Testis (tissue), 3 donors: ENCODE data around the gene LRRTM4. TPM values are rescaled to one million over a fixed set of nuclear protein-coding genes. Genes with fewer than 3 reads are reported as not detected.

Experiments
- DNase-seq: peaks from one replicate; pipeline ENCODE4 v3.0.0-alpha.2; 2019
- H3K27ac ChIP-seq, 2 donors: fragments of 200-600 bp; sonication (generic); one replicate each; pipeline ENCODE4 v1.5.1; 2019
- H3K27me3 ChIP-seq: fragments of 200-600 bp; sonication (generic); one replicate; pipeline ENCODE4 v1.5.1; 2019
- H3K36me3 ChIP-seq: fragments of 200-600 bp; sonication (generic); one replicate; pipeline ENCODE4 v1.5.1; 2017; ENCODE audit warnings: low read depth; ENCODE audit errors: missing control alignments
- H3K4me1 ChIP-seq: fragments of 200-600 bp; sonication (generic); one replicate; pipeline ENCODE4 v1.5.1; 2019
- H3K4me3 ChIP-seq, 2 donors: fragments of 200-600 bp; sonication (generic); one replicate each; pipeline ENCODE4 v1.5.1; 2017 to 2019
- H3K9me3 ChIP-seq: fragments of 200-600 bp; sonication (generic); one replicate; pipeline ENCODE4 v1.5.1; 2017
- POLR2A ChIP-seq: fragments of 450-650 bp; IDR thresholded peaks from one replicate; pipeline ENCODE4 v1.6.1; 2017; ENCODE audit warnings: antibody characterized with exemption, mild to moderate bottlenecking, moderate library complexity
- WGBS, 2 donors: methylation state at CpG; one replicate each; pipeline ENCODE4 v1.1.5; 2018; 5-methylcytosine and 5-hydroxymethylcytosine counted together
- intact Hi-C: fragments of 100-400 bp; cut with DNase I; formaldehyde crosslinking; loops from one replicate; pipeline ENCODE4 v1.15.1; 2023; ENCODE audit warnings: low total_unique reads
- polyA plus RNA-seq: library from polyadenylated mRNA; stranded (reverse); fragments of 350-450 nt; fragmentation: Illumina TruSeq; extraction: RNeasy Lipid Tissue Mini Kit (QIAGEN cat#74804); gene quantifications from one replicate; pipeline ENCODE4 v1.2.3, GENCODE V29; 2014; ENCODE audit warnings: low read depth, low replicate concordance; ENCODE audit not compliant: insufficient read depth
- total RNA-seq, 2 donors: library from RNA; depleted of rRNA; stranded (reverse); fragments of >200 nt; gene quantifications; one replicate each; pipeline ENCODE4 v1.2.3, GENCODE V29; 2016
- TF ChIP-seq, protein P1 (sequence below), 3 experiments: fragments of 450-650 bp in 2 of 3; fragments of 200-600 bp in 1 of 3; sonication (generic) in 1 of 3; IDR thresholded peaks; one replicate each; pipeline ENCODE4 v1.5.1; 2016 to 2019; ENCODE audit warnings: antibody characterized with exemption in 3 of 3, mild to moderate bottlenecking in 2 of 3, moderate library complexity in 1 of 3

The LRRTM4 gene
- total and polyA plus RNA-seq, 3 donors from 2014 or later: 0.08 to 0.19 (median 0.13) TPM

DNA sequence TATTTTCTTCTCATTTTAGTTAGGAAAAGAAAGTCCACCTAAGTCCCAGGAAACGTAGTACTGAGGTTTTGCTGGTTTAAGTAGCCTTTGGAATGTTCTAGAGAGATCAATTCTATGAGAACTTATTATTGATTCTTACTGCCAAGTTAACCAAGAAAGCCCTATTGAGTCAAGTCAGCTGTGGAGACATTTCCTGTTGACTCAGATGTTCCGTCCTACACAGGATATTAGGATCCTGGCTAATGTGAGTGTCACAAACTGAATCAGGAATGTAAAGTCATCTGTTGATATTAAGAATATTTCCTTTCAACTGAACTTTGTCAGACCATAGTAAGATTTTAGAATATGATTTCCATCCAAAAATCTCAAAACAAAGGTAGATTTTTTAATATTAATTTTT is 654.3 kb downstream of the LRRTM4 start:
- Histone ChIP-seq H3K4me1 (no peaks in the 10 kb centered on the region), H3K27ac (no peak overlapping the region), H3K4me3 (no peak overlapping the region), H3K27me3 (no peaks in the 10 kb centered on the region), H3K36me3 (no peaks in the 10 kb centered on the region), H3K9me3 (no peaks in the 10 kb centered on the region)
- intact Hi-C loops: no loop called here
- no peak for DNase-seq
- WGBS, 2 donors: 62 to 71% methylated on average over 2 of the region's 2 CpGs
- TF ChIP-seq, protein P1, sequence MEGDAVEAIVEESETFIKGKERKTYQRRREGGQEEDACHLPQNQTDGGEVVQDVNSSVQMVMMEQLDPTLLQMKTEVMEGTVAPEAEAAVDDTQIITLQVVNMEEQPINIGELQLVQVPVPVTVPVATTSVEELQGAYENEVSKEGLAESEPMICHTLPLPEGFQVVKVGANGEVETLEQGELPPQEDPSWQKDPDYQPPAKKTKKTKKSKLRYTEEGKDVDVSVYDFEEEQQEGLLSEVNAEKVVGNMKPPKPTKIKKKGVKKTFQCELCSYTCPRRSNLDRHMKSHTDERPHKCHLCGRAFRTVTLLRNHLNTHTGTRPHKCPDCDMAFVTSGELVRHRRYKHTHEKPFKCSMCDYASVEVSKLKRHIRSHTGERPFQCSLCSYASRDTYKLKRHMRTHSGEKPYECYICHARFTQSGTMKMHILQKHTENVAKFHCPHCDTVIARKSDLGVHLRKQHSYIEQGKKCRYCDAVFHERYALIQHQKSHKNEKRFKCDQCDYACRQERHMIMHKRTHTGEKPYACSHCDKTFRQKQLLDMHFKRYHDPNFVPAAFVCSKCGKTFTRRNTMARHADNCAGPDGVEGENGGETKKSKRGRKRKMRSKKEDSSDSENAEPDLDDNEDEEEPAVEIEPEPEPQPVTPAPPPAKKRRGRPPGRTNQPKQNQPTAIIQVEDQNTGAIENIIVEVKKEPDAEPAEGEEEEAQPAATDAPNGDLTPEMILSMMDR (IDR thresholded peaks at IDR 0.05): no peak
- TF ChIP-seq POLR2A: no peak

DNA sequence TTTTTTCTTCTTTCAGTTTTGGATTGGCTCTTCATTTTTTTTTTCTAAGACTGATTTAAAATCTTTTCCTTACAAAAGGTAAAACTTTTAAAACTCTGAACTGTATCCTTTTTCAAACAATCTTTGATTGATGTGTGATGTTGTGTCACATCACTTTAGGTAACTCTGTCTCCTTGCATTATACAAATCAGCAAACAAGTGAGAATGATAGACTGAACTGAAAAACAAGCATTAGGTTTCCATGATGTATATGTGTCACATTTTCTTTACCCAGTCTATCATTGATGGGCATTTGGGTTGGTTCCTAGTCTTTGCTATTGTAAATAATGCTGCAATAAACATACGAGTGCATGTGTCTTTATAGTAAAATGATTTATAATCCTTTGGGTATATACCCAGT is 655.7 kb downstream of the LRRTM4 start:
- H3K9me3 ChIP-seq: no peaks in the 10 kb centered on the region
- H3K4me1 ChIP-seq: no peaks in the 10 kb centered on the region
- 76 to 80% methylated on average over 1 of the region's 1 CpG for WGBS, 2 donors
- no peak for DNase-seq
- H3K27me3 ChIP-seq: no peaks in the 10 kb centered on the region
- TF ChIP-seq POLR2A: no peak
- TF ChIP-seq, protein P1 (IDR thresholded peaks at IDR 0.05): no peak
- no peak overlapping the region for H3K27ac ChIP-seq
- intact Hi-C loops: no loop called here
- no peaks in the 10 kb centered on the region for H3K36me3 ChIP-seq
- no peak overlapping the region for H3K4me3 ChIP-seq

DNA sequence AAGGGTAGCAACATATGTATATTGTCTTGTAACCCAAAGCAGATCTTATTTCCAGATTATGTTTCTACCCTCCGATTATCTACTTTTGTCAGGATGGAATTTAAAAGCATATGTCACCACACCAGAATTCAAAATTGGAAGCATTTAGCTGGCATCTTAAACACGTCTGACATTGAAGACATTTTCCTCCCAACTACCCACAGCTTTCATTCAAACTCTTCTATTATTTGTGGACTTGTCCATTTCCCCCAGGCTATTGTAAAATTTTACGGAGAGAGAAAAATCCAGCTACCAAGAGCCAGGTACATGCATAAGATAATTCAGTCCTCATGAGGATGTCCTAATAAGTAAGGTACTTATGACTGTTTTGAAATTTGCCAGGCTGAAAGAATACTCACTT is 659.3 kb downstream of the LRRTM4 start:
- Histone ChIP-seq H3K27me3 (no peaks in the 10 kb centered on the region), H3K4me3 (no peak overlapping the region), H3K36me3 (no peaks in the 10 kb centered on the region), H3K27ac (no peak overlapping the region), H3K9me3 (no peaks in the 10 kb centered on the region), H3K4me1 (no peaks in the 10 kb centered on the region)
- WGBS, 2 donors: 84 to 90% methylated on average over 3 of the region's 3 CpGs
- no peak for DNase-seq
- TF ChIP-seq, protein P1 (IDR thresholded peaks at IDR 0.05): no peak
- TF ChIP-seq POLR2A: no peak
- intact Hi-C loops: no loop called here

DNA sequence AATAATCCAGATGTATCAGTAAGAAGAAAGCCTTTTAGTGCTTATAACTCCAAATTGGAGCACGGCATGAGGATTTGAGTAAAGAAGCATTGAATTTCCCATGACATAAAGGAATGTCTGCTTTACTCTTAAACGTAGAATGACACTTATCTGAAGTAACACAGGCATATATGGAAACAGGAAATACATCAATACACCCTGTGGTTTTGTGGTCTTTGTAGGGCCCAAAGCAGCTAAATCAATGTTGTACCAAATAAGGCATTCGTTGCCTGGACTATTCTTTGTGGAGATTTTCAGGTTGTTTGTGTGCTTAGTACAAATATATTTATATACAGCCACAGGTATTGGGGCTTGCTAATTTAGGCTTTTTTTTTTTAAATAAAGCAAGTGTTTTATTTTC is 660.5 kb downstream of the LRRTM4 start:
- H3K4me1 ChIP-seq: no peaks in the 10 kb centered on the region
- no peaks in the 10 kb centered on the region for H3K36me3 ChIP-seq
- DNase-seq: no peak
- H3K9me3 ChIP-seq: no peaks in the 10 kb centered on the region
- no peaks in the 10 kb centered on the region for H3K27me3 ChIP-seq
- intact Hi-C loops: no loop called here
- H3K4me3 ChIP-seq: no peak overlapping the region
- no peak for TF ChIP-seq POLR2A
- TF ChIP-seq, protein P1 (IDR thresholded peaks at IDR 0.05): no peak
- no peak overlapping the region for H3K27ac ChIP-seq
- WGBS, 2 donors: 72 to 74% methylated on average over 3 of the region's 3 CpGs

DNA sequence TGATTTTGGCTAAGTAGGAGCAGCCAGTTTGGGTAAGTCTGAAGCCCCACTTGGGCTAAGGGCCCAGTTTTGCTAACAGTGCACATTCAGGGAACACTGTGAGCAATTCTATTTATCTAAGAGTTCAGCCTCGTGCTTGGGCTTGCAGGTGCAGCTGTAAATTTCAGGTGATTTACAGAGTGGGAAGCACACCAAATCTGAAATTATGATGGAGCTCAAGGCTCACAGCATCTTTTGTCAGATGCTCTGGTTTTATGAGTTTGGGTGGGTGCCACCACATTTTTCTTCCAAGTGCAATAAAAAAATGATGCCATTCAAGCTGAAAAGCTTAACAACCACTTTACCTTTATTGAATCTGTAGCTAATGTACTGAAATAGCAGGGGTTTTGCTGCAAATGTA is 671.2 kb downstream of the LRRTM4 start:
- Histone ChIP-seq H3K27me3 (no peaks in the 10 kb centered on the region), H3K4me3 (no peak overlapping the region), H3K36me3 (no peaks in the 10 kb centered on the region), H3K4me1 (no peaks in the 10 kb centered on the region), H3K27ac (no peak overlapping the region), H3K9me3 (no peaks in the 10 kb centered on the region)
- WGBS, 2 donors: 36 to 50% methylated on average over 1 of the region's 1 CpG
- TF ChIP-seq, protein P1 (IDR thresholded peaks at IDR 0.05): no peak
- no peak for TF ChIP-seq POLR2A
- intact Hi-C loops: no loop called here
- no peak for DNase-seq
